GM12891 (cell line): ENCODE measurements around the gene C12orf56.
A peak's percentile ranks its signal among the peaks of the same experiment; 100 is the strongest.

Source experiments
- DNase-seq: peaks from one replicate; pipeline ENCODE4 v3.0.0; 2011; ENCODE audit warnings: low spot score; ENCODE audit not compliant: insufficient read length
- FAIRE-seq: peaks from 2 replicates; lab custom pipeline; 2011; peaks lifted over from hg19 to GRCh38; lab: Jason Lieb, UNC
- PAX5 ChIP-seq: IDR thresholded peaks from 2 replicates; pipeline ENCODE4 v1.6.1; 2011; ENCODE audit warnings: low read length, moderate library complexity, mild to moderate bottlenecking; ENCODE audit not compliant: insufficient read depth, severe bottlenecking
- POLR2A ChIP-seq: IDR thresholded peaks from 2 replicates; pipeline ENCODE4 v1.6.1; 2011; ENCODE audit warnings: low read depth, low read length, control low read depth
- POLR2AphosphoS5 ChIP-seq: IDR thresholded peaks from 2 replicates; pipeline ENCODE4 v1.6.1; 2011; ENCODE audit warnings: low read depth, low read length, control low read depth
- POU2F2 ChIP-seq: IDR thresholded peaks from 2 replicates; pipeline ENCODE4 v1.6.1; 2011; ENCODE audit warnings: low read depth, mild to moderate bottlenecking, control low read depth, low read length, moderate library complexity
- SPI1 ChIP-seq: IDR thresholded peaks from 2 replicates; pipeline ENCODE4 v1.6.1; 2011; ENCODE audit warnings: low read depth, low read length, control low read depth
- TAF1 ChIP-seq: IDR thresholded peaks from 2 replicates; pipeline ENCODE4 v1.6.1; 2011; ENCODE audit warnings: low read depth, low read length, control low read depth

Gene C12orf56

GRCh38 chr12:64269161-64269560, 121.4 kb downstream of the C12orf56 start:
- DNase-seq = no peak
- FAIRE-seq = no peak
- TF ChIP-seq PAX5 (no peak), POLR2A (no peak), POLR2AphosphoS5 (no peak), POU2F2 (no peak), TAF1 (no peak), SPI1 (no peak)

- FAIRE-seq (no peak), DNase-seq (no peak)
- TF ChIP-seq TAF1 (no peak), PAX5 (no peak), SPI1 (no peak), POLR2AphosphoS5 (no peak), POLR2A (no peak), POU2F2 (no peak)
Measured at GRCh38 chr12:64268409-64268808, 122.1 kb downstream of the C12orf56 start.

- TF ChIP-seq TAF1 = no peak
- TF ChIP-seq SPI1 = peak; percentile 86
- no peak for DNase-seq
Measured at GRCh38 chr12:64265839-64266238, 124.7 kb downstream of the C12orf56 start.

GRCh38 chr12:64261813-64262212, 128.7 kb downstream of the C12orf56 start:
- DNase-seq = no peak
- no peak for FAIRE-seq
- TF ChIP-seq POLR2A (no peak), TAF1 (no peak)

More at GRCh38 chr12:64265839-64266238, 124.7 kb downstream of the C12orf56 start:
- no peak for FAIRE-seq

- no peak for TF ChIP-seq POLR2AphosphoS5
- TF ChIP-seq SPI1 = no peak
- no peak for TF ChIP-seq POLR2A
- FAIRE-seq = no peak
- no peak for DNase-seq
Measured at GRCh38 chr12:64258576-64258975, 132.0 kb downstream of the C12orf56 start.

GRCh38 chr12:64256166-64256800, 134.3 kb downstream of the C12orf56 start:
- peak; percentile 43 for FAIRE-seq
- DNase-seq = no peak
- TF ChIP-seq PAX5 = no peak
- TF ChIP-seq POLR2A = no peak
- TF ChIP-seq POLR2AphosphoS5 = no peak
- TF ChIP-seq TAF1 = no peak
- TF ChIP-seq SPI1 = no peak
- no peak for TF ChIP-seq POU2F2

GRCh38 chr12:64255249-64255648, 135.3 kb downstream of the C12orf56 start:
- FAIRE-seq (no peak), DNase-seq (no peak)
- TF ChIP-seq POLR2AphosphoS5 (no peak), SPI1 (no peak), PAX5 (no peak), TAF1 (no peak), POLR2A (no peak), POU2F2 (no peak)

GRCh38 chr12:64253356-64253755, 137.2 kb downstream of the C12orf56 start:
- TF ChIP-seq POLR2AphosphoS5 (no peak), TAF1 (no peak), SPI1 (no peak), POU2F2 (no peak), POLR2A (no peak), PAX5 (no peak)
- DNase-seq (no peak), FAIRE-seq (no peak)

- TF ChIP-seq POLR2A = no peak
- no peak for TF ChIP-seq POU2F2
- TF ChIP-seq PAX5 = no peak
- TF ChIP-seq SPI1 = no peak
- FAIRE-seq = no peak
- DNase-seq = no peak
Measured at GRCh38 chr12:64252681-64253080, 137.9 kb downstream of the C12orf56 start.

GRCh38 chr12:64243809-64244208, 146.7 kb downstream of the C12orf56 start:
- DNase-seq = no peak
- no peak for FAIRE-seq
- no peak for TF ChIP-seq PAX5
- TF ChIP-seq POU2F2 = no peak
- TF ChIP-seq POLR2A = no peak
- no peak for TF ChIP-seq TAF1
- no peak for TF ChIP-seq SPI1
- TF ChIP-seq POLR2AphosphoS5 = no peak

- DNase-seq (no peak), FAIRE-seq (no peak)
- TF ChIP-seq POU2F2 = no peak
Measured at GRCh38 chr12:64240781-64241180, 149.8 kb downstream of the C12orf56 start.
